Smooth muscle cell (in vitro differentiated cells): ENCODE measurements around the gene BRD4. TPM values are rescaled to one million over a fixed set of nuclear protein-coding genes. Genes with fewer than 3 reads are reported as not detected.
A peak's percentile ranks its signal among the peaks of the same experiment; 100 is the strongest.

Source experiments
- DNase-seq: peaks from one replicate; lab custom pipeline; 2025; ENCODE audit not compliant: unreplicated experiment; lab: John Stamatoyannopoulos, UW
- H2AFZ ChIP-seq: fragments of 200-600 bp; sonication (generic); 2 replicates; pipeline ENCODE4 v1.6.0; 2016; ENCODE audit warnings: antibody characterized with exemption, low read depth, mild to moderate bottlenecking
- H3F3A ChIP-seq: fragments of 200-600 bp; sonication (generic); 2 replicates; pipeline ENCODE4 v1.6.0; 2017; ENCODE audit warnings: antibody characterized with exemption, low read depth
- H3K27ac ChIP-seq: fragments of 200-600 bp; sonication (generic); 2 replicates; pipeline ENCODE4 v1.5.1; 2016; ENCODE audit warnings: low read depth, mild to moderate bottlenecking
- H3K27me3 ChIP-seq: fragments of 200-600 bp; sonication (generic); 2 replicates; pipeline ENCODE4 v1.6.1; 2016; ENCODE audit warnings: low read depth, mild to moderate bottlenecking
- H3K36me3 ChIP-seq: fragments of 200-600 bp; sonication (generic); 2 replicates; pipeline ENCODE4 v1.5.1; 2016; ENCODE audit warnings: low read depth
- H3K4me1 ChIP-seq: fragments of 200-600 bp; sonication (generic); 2 replicates; pipeline ENCODE4 v1.5.1; 2016; ENCODE audit warnings: low read depth
- H3K4me2 ChIP-seq: fragments of 200-600 bp; sonication (generic); 2 replicates; pipeline ENCODE4 v1.6.0; 2016; ENCODE audit warnings: mild to moderate bottlenecking
- H3K4me3 ChIP-seq: fragments of 200-600 bp; sonication (generic); 2 replicates; pipeline ENCODE4 v1.5.1; 2016; ENCODE audit warnings: mild to moderate bottlenecking
- H3K79me2 ChIP-seq: fragments of 200-600 bp; sonication (generic); 2 replicates; pipeline ENCODE4 v1.6.0; 2016; ENCODE audit warnings: low read depth, mild to moderate bottlenecking
- H3K9ac ChIP-seq: fragments of 200-600 bp; sonication (generic); 2 replicates; pipeline ENCODE4 v1.6.0; 2016; ENCODE audit warnings: low read depth
- H3K9me3 ChIP-seq: fragments of 200-600 bp; sonication (generic); replicated peaks from 2 replicates; pipeline ENCODE4 v1.5.1; 2016; ENCODE audit warnings: low read depth
- H4K20me1 ChIP-seq: fragments of 200-600 bp; sonication (generic); 2 replicates; pipeline ENCODE4 v1.6.0; 2016; ENCODE audit warnings: low read depth
- CTCF ChIP-seq: fragments of 200-600 bp; sonication (generic); IDR thresholded peaks from 2 replicates; pipeline ENCODE4 v1.5.1; 2017; ENCODE audit warnings: borderline replicate concordance, mild to moderate bottlenecking, antibody characterized with exemption; ENCODE audit not compliant: insufficient read depth, poor library complexity, severe bottlenecking
- WGBS: methylation state at CpG from one replicate; pipeline ENCODE4 v1.1.7; 2016; ENCODE audit warnings: low lambda C conversion rate; 5-methylcytosine and 5-hydroxymethylcytosine counted together
- polyA plus RNA-seq: library from polyadenylated mRNA; unstranded; fragments of >200 nt; fragmentation: Nextera tagmentation; extraction: Ambion mirVana; gene quantifications from 2 replicates; pipeline ENCODE4 v1.2.1, GENCODE V29; 2016
- total RNA-seq: library from RNA; depleted of rRNA; stranded (reverse); fragments of >200 nt; gene quantifications from 2 replicates; pipeline ENCODE4 v1.2.3, GENCODE V29; 2014

Gene BRD4
- total and polyA plus RNA-seq, 2 experiments from 2014 or later = 24.1 to 102 TPM

GRCh38 chr19:15265214-15265849 lies 67.0 kb downstream of the BRD4 start:
- Histone ChIP-seq H3K9me3 (no peaks in the 10 kb centered on the region), H3K9ac (no peak overlapping the region), H3K4me2 (no peak overlapping the region), H3F3A (peaks cover 8% of the 10 kb centered on the region), H3K27ac (no peak overlapping the region), H3K79me2 (peaks cover 73% of the 10 kb centered on the region), H3K4me3 (no peak overlapping the region), H2AFZ (no peak overlapping the region), H3K4me1 (no peaks in the 10 kb centered on the region), H3K27me3 (no peaks in the 10 kb centered on the region), H3K36me3 (peaks cover 4% of the 10 kb centered on the region), H4K20me1 (peaks cover 100% of the 10 kb centered on the region)
- DNase-seq = no peak
- 95% methylated on average over 26 of the region's 26 CpGs for WGBS
- no peak for TF ChIP-seq CTCF

- H3K27me3 ChIP-seq = no peaks in the 10 kb centered on the region
- H3K9me3 ChIP-seq = no peaks in the 10 kb centered on the region
- 100% methylated on average over 1 of the region's 1 CpG for WGBS
- no peaks in the 10 kb centered on the region for H3K4me1 ChIP-seq
- peaks cover 72% of the 10 kb centered on the region for H3K79me2 ChIP-seq
- TF ChIP-seq CTCF = no peak
- no peak overlapping the region for H3K9ac ChIP-seq
- peaks cover 8% of the 10 kb centered on the region for H3F3A ChIP-seq
- no peak overlapping the region for H2AFZ ChIP-seq
- peaks cover 100% of the 10 kb centered on the region for H4K20me1 ChIP-seq
- no peak for DNase-seq
- no peak overlapping the region for H3K27ac ChIP-seq
- H3K36me3 ChIP-seq = peaks cover 4% of the 10 kb centered on the region
- H3K4me2 ChIP-seq = no peak overlapping the region
- no peak overlapping the region for H3K4me3 ChIP-seq
Observed at GRCh38 chr19:15264933-15265206, 67.5 kb downstream of the BRD4 start.

- Histone ChIP-seq H3K9me3 (no peaks in the 10 kb centered on the region), H2AFZ (no peak overlapping the region), H3K79me2 (peaks cover 72% of the 10 kb centered on the region), H3K27me3 (no peaks in the 10 kb centered on the region), H3K4me2 (no peak overlapping the region), H3K9ac (no peak overlapping the region), H3K4me3 (no peak overlapping the region), H3K36me3 (peaks cover 4% of the 10 kb centered on the region), H3K27ac (no peak overlapping the region), H3K4me1 (no peaks in the 10 kb centered on the region), H3F3A (peaks cover 8% of the 10 kb centered on the region), H4K20me1 (peaks cover 100% of the 10 kb centered on the region)
- peak; percentile 82 for TF ChIP-seq CTCF
- peak; percentile 21 for DNase-seq
- WGBS = 83% methylated on average over 28 of the region's 28 CpGs
Observed at GRCh38 chr19:15264061-15264932, 68.0 kb downstream of the BRD4 start.
